ENCODE measurements around the gene ASTN2. TPM values are rescaled to one million over a fixed set of nuclear protein-coding genes. Genes with fewer than 3 reads are reported as not detected.

Gene ASTN2
- total RNA-seq, 6 experiments from 2014 or later, result 0.91 to 3.1 (median 2.5) TPM

DNA sequence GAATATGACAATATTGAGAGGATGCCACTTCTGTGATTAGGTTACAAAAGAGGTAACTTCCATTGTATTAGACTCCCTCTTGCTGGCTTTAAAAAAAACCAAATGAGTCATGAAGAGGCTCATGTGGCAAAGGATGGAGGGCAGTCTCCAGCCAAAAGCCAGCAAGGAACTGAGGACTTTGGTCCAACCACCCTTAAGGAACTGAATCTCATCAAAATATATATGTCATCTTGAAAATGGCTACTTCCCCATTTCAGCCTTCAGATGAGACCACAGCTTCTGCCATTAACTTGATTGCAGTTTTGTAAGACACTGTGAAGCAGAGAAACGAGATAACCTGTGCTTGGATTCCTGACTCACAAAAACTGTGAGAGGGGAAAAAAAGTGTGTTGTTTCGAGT, 743.3 kb downstream of the ASTN2 start:
- H3K27me3 ChIP-seq, result no peaks in the 10 kb centered on the region
- no peaks in the 10 kb centered on the region for H3K9me3 ChIP-seq
- H3K4me3 ChIP-seq, result no peak overlapping the region
- no peak for TF ChIP-seq POLR2A (IDR thresholded peaks at IDR 0.05)
- TF ChIP-seq, protein P1, sequence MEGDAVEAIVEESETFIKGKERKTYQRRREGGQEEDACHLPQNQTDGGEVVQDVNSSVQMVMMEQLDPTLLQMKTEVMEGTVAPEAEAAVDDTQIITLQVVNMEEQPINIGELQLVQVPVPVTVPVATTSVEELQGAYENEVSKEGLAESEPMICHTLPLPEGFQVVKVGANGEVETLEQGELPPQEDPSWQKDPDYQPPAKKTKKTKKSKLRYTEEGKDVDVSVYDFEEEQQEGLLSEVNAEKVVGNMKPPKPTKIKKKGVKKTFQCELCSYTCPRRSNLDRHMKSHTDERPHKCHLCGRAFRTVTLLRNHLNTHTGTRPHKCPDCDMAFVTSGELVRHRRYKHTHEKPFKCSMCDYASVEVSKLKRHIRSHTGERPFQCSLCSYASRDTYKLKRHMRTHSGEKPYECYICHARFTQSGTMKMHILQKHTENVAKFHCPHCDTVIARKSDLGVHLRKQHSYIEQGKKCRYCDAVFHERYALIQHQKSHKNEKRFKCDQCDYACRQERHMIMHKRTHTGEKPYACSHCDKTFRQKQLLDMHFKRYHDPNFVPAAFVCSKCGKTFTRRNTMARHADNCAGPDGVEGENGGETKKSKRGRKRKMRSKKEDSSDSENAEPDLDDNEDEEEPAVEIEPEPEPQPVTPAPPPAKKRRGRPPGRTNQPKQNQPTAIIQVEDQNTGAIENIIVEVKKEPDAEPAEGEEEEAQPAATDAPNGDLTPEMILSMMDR (IDR thresholded peaks at IDR 0.05), result no peak
- DNase-seq, result no peak
- intact Hi-C loops (cut with DNase I), result no loop called here
- WGBS (ENCODE audit: insufficient coverage, low coverage, low lambda C conversion rate, missing lambda C conversion rate), result 63% methylated on average over 2 of the region's 2 CpGs
- no peak for ATAC-seq
- H3K36me3 ChIP-seq, result no peaks in the 10 kb centered on the region
- H3K4me1 ChIP-seq, result no peaks in the 10 kb centered on the region
- no peak overlapping the region for H3K27ac ChIP-seq

DNA sequence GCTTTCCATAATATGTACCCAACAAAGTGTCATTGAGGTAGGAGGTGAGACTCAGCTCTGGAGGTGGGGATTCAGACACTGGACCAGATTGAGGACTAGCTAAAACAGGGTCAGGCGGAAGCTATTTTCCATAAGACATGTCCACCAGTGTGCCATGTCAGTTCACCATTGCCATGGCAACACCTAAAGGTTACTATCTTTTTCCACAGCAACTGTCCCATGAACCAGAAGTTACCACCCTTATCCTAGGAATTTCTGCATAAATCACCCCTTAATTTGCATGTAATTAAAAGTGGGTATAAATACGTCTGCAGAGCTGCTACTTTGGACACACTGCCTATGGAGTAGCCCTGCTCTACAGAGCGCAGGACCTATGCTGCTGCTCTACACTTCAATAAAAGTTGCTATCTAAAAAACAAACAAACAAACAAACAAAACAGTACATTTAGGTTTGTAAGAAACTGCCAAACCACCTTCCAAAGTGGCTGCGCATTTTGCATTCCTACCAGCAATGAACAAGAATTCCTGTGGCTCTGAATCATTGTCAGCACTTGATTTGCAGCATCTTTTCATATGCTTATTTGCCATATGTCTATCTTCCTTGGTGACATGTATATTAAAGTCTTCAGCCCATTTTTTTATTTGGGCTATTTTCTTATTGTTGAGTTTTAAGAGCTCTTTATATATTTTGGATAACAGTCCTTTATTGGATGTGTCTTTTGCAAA, 745.7 kb downstream of the ASTN2 start:
- Histone ChIP-seq H3K4me3 (no peak overlapping the region), H3K27ac (no peak overlapping the region), H3K27me3 (no peaks in the 10 kb centered on the region), H3K36me3 (no peaks in the 10 kb centered on the region), H3K4me1 (no peaks in the 10 kb centered on the region), H3K9me3 (no peaks in the 10 kb centered on the region)
- WGBS (ENCODE audit: insufficient coverage, low coverage, low lambda C conversion rate, missing lambda C conversion rate), result 70% methylated on average over 4 of the region's 4 CpGs
- no peak for TF ChIP-seq POLR2A (IDR thresholded peaks at IDR 0.05)
- TF ChIP-seq, protein P1 (IDR thresholded peaks at IDR 0.05), result no peak
- intact Hi-C loops (cut with DNase I), result no loop called here
- ATAC-seq (no peak), DNase-seq (no peak)

DNA sequence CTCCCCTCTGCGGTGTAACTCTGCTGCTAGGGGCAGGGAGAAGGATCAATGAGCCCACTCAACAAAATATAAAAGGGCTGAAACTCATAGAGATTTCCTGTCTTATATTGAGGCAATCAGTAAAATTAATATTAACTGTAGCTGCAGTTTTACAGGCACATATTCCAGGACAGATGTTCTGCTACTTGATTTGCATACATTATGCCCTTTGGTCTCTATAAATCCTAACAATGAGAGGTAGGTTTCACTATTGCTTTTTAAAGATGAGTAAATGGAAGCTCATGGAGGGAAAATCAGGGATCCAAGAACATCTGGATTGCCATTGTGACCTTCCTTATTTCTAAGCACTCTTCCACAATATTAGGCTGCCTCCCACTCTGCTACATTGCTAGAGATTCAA, 751.3 kb downstream of the ASTN2 start:
- H3K9me3 ChIP-seq, result no peaks in the 10 kb centered on the region
- no peaks in the 10 kb centered on the region for H3K4me1 ChIP-seq
- H3K27me3 ChIP-seq, result no peaks in the 10 kb centered on the region
- ATAC-seq (no peak), DNase-seq (no peak)
- no peaks in the 10 kb centered on the region for H3K36me3 ChIP-seq
- no peak overlapping the region for H3K4me3 ChIP-seq
- intact Hi-C loops (cut with DNase I), result no loop called here
- TF ChIP-seq POLR2A (IDR thresholded peaks at IDR 0.05), result no peak
- TF ChIP-seq, protein P1 (IDR thresholded peaks at IDR 0.05), result no peak
- H3K27ac ChIP-seq, result no peak overlapping the region
- 100% methylated on average over 1 of the region's 1 CpG for WGBS (ENCODE audit: insufficient coverage, low coverage, low lambda C conversion rate, missing lambda C conversion rate)

DNA sequence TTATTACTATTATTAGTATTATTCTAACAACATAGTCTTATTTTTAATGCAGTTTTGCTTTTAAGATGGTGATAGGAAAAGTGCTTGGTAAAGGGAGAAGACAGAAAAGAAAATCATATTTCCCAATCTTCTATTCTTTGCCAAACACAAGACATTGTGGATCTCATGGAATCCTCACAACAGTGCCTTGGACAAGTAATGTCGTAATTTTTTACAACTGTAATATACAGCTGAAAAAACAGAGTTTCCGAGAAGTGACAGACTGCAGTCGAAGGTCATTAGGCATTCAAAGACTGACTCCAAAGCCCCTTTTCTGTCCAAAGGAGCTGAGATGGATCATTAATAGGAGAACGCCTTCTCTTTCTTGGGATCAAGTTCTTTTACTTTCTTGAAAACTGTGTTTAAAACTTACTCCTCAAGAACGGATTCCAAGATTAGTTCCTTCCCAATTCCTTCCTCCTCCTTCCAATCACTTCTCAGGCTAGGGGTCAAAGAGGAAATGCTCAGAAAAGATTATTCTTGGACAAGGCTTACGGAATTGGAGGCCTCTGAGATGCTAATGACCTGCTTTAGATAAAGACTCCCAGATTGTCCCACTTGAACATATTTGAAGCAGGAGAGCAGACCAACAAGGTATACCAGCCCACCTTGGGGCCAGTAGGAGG, 752.1 kb downstream of the ASTN2 start:
- Histone ChIP-seq H3K9me3 (no peaks in the 10 kb centered on the region), H3K27ac (no peak overlapping the region), H3K27me3 (no peaks in the 10 kb centered on the region), H3K4me1 (no peaks in the 10 kb centered on the region), H3K36me3 (no peaks in the 10 kb centered on the region), H3K4me3 (no peak overlapping the region)
- intact Hi-C loops (cut with DNase I), result no loop called here
- ATAC-seq (no peak), DNase-seq (no peak)
- 51% methylated on average over 6 of the region's 6 CpGs for WGBS (ENCODE audit: insufficient coverage, low coverage, low lambda C conversion rate, missing lambda C conversion rate)
- TF ChIP-seq, protein P1 (IDR thresholded peaks at IDR 0.05), result no peak
- no peak for TF ChIP-seq POLR2A (IDR thresholded peaks at IDR 0.05)

Measured in right lobe of liver (tissue), 6 donors.